GM13976 (cell line): ENCODE data around the gene OR51F2.
"Not testable (repeated sequence)": the region's sequence is repeated elsewhere in the genome, so short reads cannot be mapped to it uniquely, and the experiment has no call there.

Source experiments
- DNase-seq: peaks from one replicate; pipeline ENCODE4 v3.0.0; 2012; ENCODE audit warnings: low spot score
- CTCF ChIP-seq: IDR thresholded peaks from 2 replicates; pipeline ENCODE4 v1.5.1; 2012; ENCODE audit warnings: borderline replicate concordance, mild to moderate bottlenecking; ENCODE audit not compliant: insufficient read depth; ENCODE audit errors: extremely low read depth, missing control alignments, control extremely low read depth
- in situ Hi-C: fragments of 300-500 bp; cut with MboI; formaldehyde crosslinking; loops from one replicate; pipeline ENCODE4 v1.12.0; 2022; ENCODE audit warnings: low sequenced_read_pairs, mixed read lengths, inconsistent platforms; ENCODE audit not compliant: unreplicated experiment

OR51F2 gene

GRCh38 chr11:4821021-4821420 is at the start of gene OR51F2:
Gene OR51F2 (plus strand): TSS chr11:4821321. CDS start chr11:4821422, 101 bp downstream.
- TF ChIP-seq CTCF, result no peak
- no peak for DNase-seq
- in situ Hi-C loops, result no loop called here

DNA sequence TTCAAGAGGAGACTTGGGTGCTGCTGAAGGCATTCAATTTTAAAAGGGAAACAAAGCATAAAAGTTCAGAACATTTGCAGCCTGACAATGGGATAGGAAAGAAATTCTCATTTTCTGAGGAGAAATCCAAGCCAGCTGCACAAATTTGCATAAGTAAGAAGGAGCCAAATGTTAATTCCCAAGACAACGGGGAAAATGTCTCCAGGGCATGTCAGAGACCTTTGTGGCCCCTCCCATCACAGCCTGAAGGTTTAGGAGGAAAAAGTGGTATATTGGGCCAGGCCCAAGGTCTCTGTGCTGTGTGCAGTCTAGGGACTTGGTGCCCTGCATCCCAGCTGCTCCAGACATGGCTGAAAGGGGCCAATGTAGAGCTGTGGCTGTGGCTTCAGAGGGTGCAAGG is 38.7 kb upstream of the OR51F2 start:
- TF ChIP-seq CTCF, result no peak
- in situ Hi-C loops, result no loop called here
- DNase-seq, result no peak

- TF ChIP-seq CTCF, result no peak
- in situ Hi-C loops, result no loop called here
- no peak for DNase-seq
Measured at GRCh38 chr11:4797206-4797605, 23.9 kb upstream of the OR51F2 start.

GRCh38 chr11:4798427-4799183 is 22.5 kb upstream of the OR51F2 start:
- in situ Hi-C loops, result no loop called here
- no peak for DNase-seq
- TF ChIP-seq CTCF, result no peak

- DNase-seq, in situ Hi-C loops: not testable (repeated sequence)
Measured at GRCh38 chr11:4801316-4801715, 19.8 kb upstream of the OR51F2 start.

GRCh38 chr11:4804280-4804679 is 16.8 kb upstream of the OR51F2 start, which contains the start of gene OR52R1:
Gene OR52R1 (minus strand): TSS chr11:4804380. CDS start chr11:4804380, 0 bp downstream.
- TF ChIP-seq CTCF, result no peak
- no peak for DNase-seq

GRCh38 chr11:4808476-4808875 is 12.6 kb upstream of the OR51F2 start:
- in situ Hi-C loops, result no loop called here

More at GRCh38 chr11:4804280-4804679, 16.8 kb upstream of the OR51F2 start, which contains the start of gene OR52R1:
- in situ Hi-C loops, result no loop called here

More at GRCh38 chr11:4808476-4808875, 12.6 kb upstream of the OR51F2 start:
- DNase-seq, result no peak
- TF ChIP-seq CTCF, result no peak
